Measurements from ENCODE around the gene FBXL17. TPM values are rescaled to one million over a fixed set of nuclear protein-coding genes. Genes with fewer than 3 reads are reported as not detected.

Gene FBXL17
- total and polyA plus RNA-seq, 2 of the 4 experiments (the other 2 are of a cell fraction): 3.9 to 8.1 TPM

- dilution Hi-C loops (cut with HindIII; ENCODE audit: low sequenced_read_pairs, unreplicated experiment) (no loop called here), in situ Hi-C loops (cut with MboI; ENCODE audit: low sequenced_read_pairs) (no loop called here)
- CTCF ChIA-PET: interaction anchor here (1.4 kb wide), 1 partner anchor 10 kb away, joined by 3 read pairs; no protein-coding TSS in a partner anchor
- TF ChIP-seq MXI1 (IDR thresholded peaks at IDR 0.05; ENCODE audit: borderline replicate concordance, low read depth, low read length) (no peak), POLR2A (IDR thresholded peaks at IDR 0.05; ENCODE audit: low read depth, low read length) (no peak), FOS (IDR thresholded peaks at IDR 0.05; ENCODE audit: low read depth, low read length) (no peak), CEBPB (IDR thresholded peaks at IDR 0.05; ENCODE audit: low read depth, low read length) (no peak), ELK1 (IDR thresholded peaks at IDR 0.05; ENCODE audit: borderline replicate concordance, low read depth, low read length) (no peak), BHLHE40 (IDR thresholded peaks at IDR 0.05; ENCODE audit: low read depth, low read length) (no peak), USF2 (IDR thresholded peaks at IDR 0.05; ENCODE audit: low read depth, low read length) (no peak), NFE2L2 (IDR thresholded peaks at IDR 0.05; ENCODE audit: low read depth, low read length) (no peak), RAD21 (IDR thresholded peaks at IDR 0.05; ENCODE audit: low read length) (no peak), MAZ (IDR thresholded peaks at IDR 0.05; ENCODE audit: borderline replicate concordance, low read depth, low read length) (no peak), MAFK (IDR thresholded peaks at IDR 0.05; ENCODE audit: low read depth, low read length) (no peak), CHD1 (IDR thresholded peaks at IDR 0.05; ENCODE audit: low read depth, low read length) (no peak), RCOR1 (IDR thresholded peaks at IDR 0.05; ENCODE audit: insufficient replicate concordance, low read length) (no peak), CTCF (conservative IDR thresholded peaks at IDR 0.05; ENCODE audit: low read depth, low read length) (no peak), SMC3 (IDR thresholded peaks at IDR 0.05; ENCODE audit: low read depth, low read length) (no peak)
Measured at GRCh38 chr5:107990881-107991810, 390.8 kb downstream of the FBXL17 start.

More at GRCh38 chr5:107990881-107991810, 390.8 kb downstream of the FBXL17 start:
- Histone ChIP-seq H3K9ac (ENCODE audit: low read depth, low read length) (no peak overlapping the region), H3K4ac (ENCODE audit: low read depth, low read length) (no peak overlapping the region), H2AK5ac (ENCODE audit: low read depth, low read length) (no peak overlapping the region), H3K14ac (replicated peaks; ENCODE audit: low read depth, low read length) (no peak overlapping the region), H2BK20ac (ENCODE audit: low read depth, low read length) (no peak overlapping the region), H3K18ac (ENCODE audit: low read depth, low read length) (no peak overlapping the region), H2BK15ac (ENCODE audit: low read depth, low read length) (no peak overlapping the region), H3K27ac (ENCODE audit: insufficient read depth, low read length) (no peak overlapping the region), H3K56ac (ENCODE audit: extremely low read depth, insufficient read depth, low read length) (no peak overlapping the region), H2AK9ac (replicated peaks; ENCODE audit: low read depth, low read length, poor library complexity) (no peak overlapping the region), H3K4me2 (ENCODE audit: low read depth, low read length) (no peak overlapping the region), H3K9me1 (ENCODE audit: insufficient read depth, low read length) (no peaks in the 10 kb centered on the region), H3K23ac (ENCODE audit: low read depth, low read length) (no peak overlapping the region), H4K5ac (ENCODE audit: low read depth, low read length) (no peak overlapping the region), H3K36me3 (ENCODE audit: control insufficient read depth, insufficient read depth, low read length) (no peaks in the 10 kb centered on the region), H2BK120ac (ENCODE audit: low read depth, low read length) (no peak overlapping the region), H3K4me1 (ENCODE audit: control insufficient read depth, insufficient read depth, low read length) (no peaks in the 10 kb centered on the region), H3K79me1 (ENCODE audit: low read depth in 1 of 2, low read length in 2 of 2) (no peaks in the 10 kb centered on the region), H4K8ac (ENCODE audit: low read depth in 2 of 2, low read length in 2 of 2) (no peak overlapping the region), H4K20me1 (ENCODE audit: insufficient read depth, low read length) (no peaks in the 10 kb centered on the region), H2AFZ (replicated peaks; ENCODE audit: low read length, poor library complexity) (no peak overlapping the region), H2BK5ac (ENCODE audit: low read depth, low read length, poor library complexity, severe bottlenecking) (no peak overlapping the region), H3K4me3 (ENCODE audit: insufficient read depth, low read depth, low read length) (no peak overlapping the region), H3K9me3 (ENCODE audit: control insufficient read depth, insufficient read depth, low read length) (no peaks in the 10 kb centered on the region), H3K27me3 (ENCODE audit: control insufficient read depth, insufficient read depth, low read length) (no peaks in the 10 kb centered on the region), H4K91ac (ENCODE audit: insufficient read depth, low read depth, low read length) (no peak overlapping the region)
- no peak for ATAC-seq (ENCODE audit: low read depth)
- BruUV-seq (replicated peaks): no TSS peak
- no peak for DNase-seq
- intact Hi-C loops (cut with micrococcal nuclease): no loop called here
- 100% methylated on average over 1 of the region's 7 CpGs; no CpG with 5 or more reads in 1 of the 2 experiments for WGBS, 2 experiments (ENCODE audit: extremely low coverage in 2 of 2, insufficient read length in 1 of 2)
- POLR2A ChIA-PET (ENCODE audit: unreplicated experiment): no interaction called here

All from IMR-90 (cell line).